Thoracic aorta (tissue), 2 donors: Measurements from ENCODE around the gene MICAL3. TPM values are rescaled to one million over a fixed set of nuclear protein-coding genes. Genes with fewer than 3 reads are reported as not detected.
A peak's percentile ranks its signal among the peaks of the same experiment; 100 is the strongest.

Experiments
- ATAC-seq: fragments of 150-250 bp; one replicate; pipeline ENCODE4 v1.8.0; 2017; ENCODE audit warnings: low read depth; ENCODE audit not compliant: insufficient number of reproducible peaks, low FRiP score
- DNase-seq: peaks from one replicate; pipeline ENCODE4 v3.0.0-alpha.2; 2020; ENCODE audit warnings: low spot score
- H3K27ac ChIP-seq, 2 donors: fragments of 200-600 bp; sonication (generic); 1 replicate in 1 of 2; 2 replicates in 1 of 2; pipeline ENCODE4 v1.5.1; 2016; ENCODE audit warnings: mild to moderate bottlenecking in 2 of 2, moderate library complexity in 2 of 2
- H3K27me3 ChIP-seq: fragments of 200-600 bp; sonication (generic); replicated peaks from 2 replicates; pipeline ENCODE4 v1.6.0; 2016; ENCODE audit warnings: mild to moderate bottlenecking; ENCODE audit not compliant: insufficient read depth
- H3K36me3 ChIP-seq: fragments of 200-600 bp; sonication (generic); one replicate; pipeline ENCODE4 v1.5.1; 2016
- H3K4me1 ChIP-seq, 2 donors: fragments of 200-600 bp; sonication (generic); 1 replicate in 1 of 2; 2 replicates in 1 of 2; pipeline versions ENCODE4 v1.5.1 to v1.6.0; 2016; ENCODE audit warnings: low read depth in 2 of 2, mild to moderate bottlenecking in 1 of 2; ENCODE audit not compliant: control insufficient read depth in 1 of 2
- H3K4me3 ChIP-seq: fragments of 200-600 bp; sonication (generic); 2 replicates; pipeline ENCODE4 v1.5.1; 2016; ENCODE audit warnings: mild to moderate bottlenecking
- H3K9me3 ChIP-seq: fragments of 200-600 bp; sonication (generic); 2 replicates; pipeline ENCODE4 v1.5.1; 2016
- CTCF ChIP-seq: fragments of 200-600 bp; sonication (generic); IDR thresholded peaks from one replicate; pipeline ENCODE4 v1.5.1; 2019; ENCODE audit warnings: antibody characterized with exemption
- total RNA-seq, 2 donors: library from RNA; depleted of rRNA; stranded (reverse); fragments of >200 nt; gene quantifications; one replicate each; pipeline versions ENCODE4 v1.1.0 to v1.2.3, GENCODE V29; 2016

MICAL3 gene
- total RNA-seq, 2 donors from 2014 or later = 45.2 to 78.0 TPM

DNA sequence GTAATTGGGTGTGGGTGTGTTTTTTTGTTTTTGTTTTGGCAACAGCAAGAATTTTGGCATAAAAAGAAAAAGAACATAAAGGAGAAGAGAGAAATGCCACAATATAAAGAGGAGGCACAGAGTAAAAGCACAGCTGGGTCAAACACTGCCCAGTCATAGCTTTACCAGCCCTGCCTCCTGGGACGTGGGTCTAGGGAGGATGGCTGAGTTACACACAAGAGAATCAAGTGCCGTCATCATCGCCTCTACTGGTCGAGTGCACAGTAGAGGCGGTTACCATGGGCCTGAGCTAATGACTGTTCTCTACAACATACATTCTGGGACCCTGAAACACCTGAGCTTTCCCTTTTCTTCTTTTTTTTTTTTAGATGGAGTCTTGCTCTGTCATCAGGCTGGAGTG lies 162.5 kb downstream of the MICAL3 start:
- Histone ChIP-seq H3K4me3 (no peak overlapping the region), H3K4me1 (peaks cover 6 to 20% of the 10 kb centered on the region in 2 donors), H3K9me3 (no peaks in the 10 kb centered on the region), H3K27me3 (no peaks in the 10 kb centered on the region), H3K36me3 (peaks cover 22% of the 10 kb centered on the region), H3K27ac (no peak overlapping the region)
- ATAC-seq = no peak
- DNase-seq = no peak
- TF ChIP-seq CTCF = no peak

GRCh38 chr22:17860220-17860965 lies 164.0 kb downstream of the MICAL3 start:
- Histone ChIP-seq H3K27me3 (no peaks in the 10 kb centered on the region), H3K36me3 (peaks cover 18% of the 10 kb centered on the region), H3K4me3 (peak overlapping the region; percentile 11), H3K9me3 (no peaks in the 10 kb centered on the region), H3K27ac (peak overlapping the region; percentile 71 to 74), H3K4me1 (peaks cover 6 to 20% of the 10 kb centered on the region in 2 donors)
- no peak for TF ChIP-seq CTCF
- ATAC-seq (no peak), DNase-seq (no peak)

- TF ChIP-seq CTCF = no peak
- Histone ChIP-seq H3K27ac (no peak overlapping the region), H3K36me3 (peaks cover 4% of the 10 kb centered on the region), H3K4me1 (peaks cover 6 to 26% of the 10 kb centered on the region in 2 donors), H3K27me3 (no peaks in the 10 kb centered on the region), H3K9me3 (no peaks in the 10 kb centered on the region), H3K4me3 (no peak overlapping the region)
- no peak for DNase-seq
- no peak for ATAC-seq
Measured at GRCh38 chr22:17858033-17858432, 166.3 kb downstream of the MICAL3 start.

- no peak for TF ChIP-seq CTCF
- no peaks in the 10 kb centered on the region for H3K9me3 ChIP-seq
- H3K36me3 ChIP-seq = peaks cover 1% of the 10 kb centered on the region
- ATAC-seq = no peak
- H3K4me3 ChIP-seq = no peak overlapping the region
- DNase-seq = no peak
- peaks cover 6 to 34% of the 10 kb centered on the region in 2 donors for H3K4me1 ChIP-seq
- no peaks in the 10 kb centered on the region for H3K27me3 ChIP-seq
- H3K27ac ChIP-seq = no peak overlapping the region
Measured at GRCh38 chr22:17855572-17856290, 168.6 kb downstream of the MICAL3 start.

DNA sequence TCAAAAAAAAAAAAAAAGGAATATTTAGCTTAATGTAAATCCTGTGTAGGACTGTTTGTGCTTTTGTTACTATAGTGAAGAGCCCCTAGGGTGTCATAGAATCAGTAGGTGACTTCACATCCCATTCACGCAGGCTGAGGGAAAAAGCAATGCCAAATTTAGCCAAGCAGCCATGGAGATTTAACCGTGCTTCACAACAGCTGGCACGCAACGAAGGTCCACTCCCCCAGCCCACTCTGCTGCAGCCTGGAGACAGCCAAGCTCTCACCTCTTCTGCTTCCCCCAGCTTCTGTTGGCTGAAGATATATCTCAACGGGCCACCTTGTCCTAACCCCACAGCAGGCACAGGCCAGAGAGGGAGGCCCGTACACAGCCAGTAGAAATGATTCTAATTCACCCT lies 171.3 kb downstream of the MICAL3 start:
- no peak for TF ChIP-seq CTCF
- no peak overlapping the region for H3K27ac ChIP-seq
- no peak overlapping the region for H3K4me3 ChIP-seq
- DNase-seq (no peak), ATAC-seq (no peak)
- H3K4me1 ChIP-seq = peaks cover 0 to 13% of the 10 kb centered on the region in 2 donors
- H3K27me3 ChIP-seq = no peaks in the 10 kb centered on the region
- no peaks in the 10 kb centered on the region for H3K36me3 ChIP-seq
- H3K9me3 ChIP-seq = no peaks in the 10 kb centered on the region
